Measurements from ENCODE around the gene DPYSL3.

- TF ChIP-seq BHLHE40 (IDR thresholded peaks at IDR 0.05; ENCODE audit: borderline replicate concordance) (no peak), NFRKB (IDR thresholded peaks at IDR 0.05) (no peak), FOXK2 (IDR thresholded peaks at IDR 0.05) (no peak)
These were observed 150.3 kb downstream of the DPYSL3 start for GRCh38 chr5:147359581-147359980.
